Body of pancreas (tissue), 4 donors: ENCODE data around the gene LAPTM4A. TPM values are rescaled to one million over a fixed set of nuclear protein-coding genes. Genes with fewer than 3 reads are reported as not detected.
A peak's percentile ranks its signal among the peaks of the same experiment; 100 is the strongest.

Experiments
- ATAC-seq: fragments of 150-250 bp; one replicate; pipeline ENCODE4 v1.9.1; 2016
- DNase-seq, 4 donors: peaks; one replicate each; pipeline ENCODE4 v3.0.0-alpha.2; 2019
- H3K27ac ChIP-seq, 4 donors: fragments of 200-600 bp; sonication (generic); 1 replicate in 3 of 4; 2 replicates in 1 of 4; pipeline versions ENCODE4 v1.5.1 to v1.6.1; 2016 to 2019; ENCODE audit warnings: mild to moderate bottlenecking in 1 of 4, mixed read lengths in 1 of 4, moderate library complexity in 1 of 4
- H3K27me3 ChIP-seq, 2 donors: fragments of 200-600 bp; sonication (generic); one replicate each; pipeline ENCODE4 v1.6.0; 2016; ENCODE audit warnings: mild to moderate bottlenecking in 1 of 2
- H3K36me3 ChIP-seq, 2 donors: fragments of 200-600 bp; sonication (generic); replicated peaks in 1 of 2; 2 replicates each; pipeline ENCODE4 v1.5.1; 2016; ENCODE audit warnings: low read depth in 2 of 2; ENCODE audit not compliant: insufficient read depth in 1 of 2
- H3K4me1 ChIP-seq: fragments of 200-600 bp; sonication (generic); one replicate; pipeline ENCODE4 v1.6.0; 2016
- H3K4me3 ChIP-seq, 2 donors: fragments of 200-600 bp; sonication (generic); 1 replicate in 1 of 2; 2 replicates in 1 of 2; pipeline ENCODE4 v1.5.1; 2016 to 2019
- H3K9me3 ChIP-seq, 3 donors: fragments of 200-600 bp; sonication (generic); 1 replicate in 2 of 3; 2 replicates in 1 of 3; pipeline ENCODE4 v1.5.1; 2016
- CTCF ChIP-seq, 7 experiments: fragments of 450-650 bp in 4 of 7; fragments of 200-600 bp in 3 of 7; sonication (generic) in 3 of 7; IDR thresholded peaks; one replicate each; pipeline ENCODE4 v1.5.1; 2016 to 2019; ENCODE audit warnings: antibody characterized with exemption in 7 of 7
- POLR2A ChIP-seq, 3 donors: fragments of 450-650 bp; IDR thresholded peaks; one replicate each; pipeline ENCODE4 v1.6.1; 2016; ENCODE audit warnings: antibody characterized with exemption in 3 of 3, mild to moderate bottlenecking in 2 of 3
- WGBS, 2 donors: methylation state at CpG; one replicate each; pipeline ENCODE4 v1.1.5; 2017; 5-methylcytosine and 5-hydroxymethylcytosine counted together
- intact Hi-C: fragments of 100-400 bp; cut with DNase I; formaldehyde crosslinking; loops from one replicate; pipeline ENCODE4 v1.15.1; 2023
- total RNA-seq, 2 donors: library from RNA; depleted of rRNA; stranded (reverse); fragments of >200 nt; gene quantifications; one replicate each; pipeline ENCODE4 v1.1.0, GENCODE V29; 2016

LAPTM4A gene
- total RNA-seq, 2 donors from 2014 or later = 39.9 to 100 TPM

- Histone ChIP-seq H3K36me3 (no peaks in the 10 kb centered on the region), H3K4me1 (peaks cover 33% of the 10 kb centered on the region), H3K4me3 (no peak overlapping the region), H3K27ac (peak overlapping the region; percentile 53 to 71 (median 59)), H3K9me3 (no peaks in the 10 kb centered on the region), H3K27me3 (no peaks in the 10 kb centered on the region)
- ATAC-seq = peak; percentile 65
- intact Hi-C loops = no loop called here
- WGBS, 2 donors = 39 to 43% methylated on average over 14 of the region's 14 CpGs
- TF ChIP-seq CTCF (IDR thresholded peaks at IDR 0.05) (no peak), POLR2A (IDR thresholded peaks at IDR 0.05) (peak in 1 of 3 donors; percentile 17)
- DNase-seq = peak in 3 of 4 donors; percentile 40 to 58 (median 50)
Observed at GRCh38 chr2:20071397-20072383, 20.3 kb upstream of the LAPTM4A start.

GRCh38 chr2:20069756-20070155 is 18.3 kb upstream of the LAPTM4A start:
- TF ChIP-seq POLR2A (IDR thresholded peaks at IDR 0.05) = no peak
- no peak for TF ChIP-seq CTCF (IDR thresholded peaks at IDR 0.05)
- intact Hi-C loops = no loop called here
- Histone ChIP-seq H3K27ac (no peak overlapping the region), H3K4me1 (peaks cover 38% of the 10 kb centered on the region), H3K27me3 (no peaks in the 10 kb centered on the region), H3K36me3 (no peaks in the 10 kb centered on the region), H3K9me3 (no peaks in the 10 kb centered on the region), H3K4me3 (no peak overlapping the region)
- no peak for DNase-seq
- ATAC-seq = no peak

- no peak overlapping the region for H3K4me3 ChIP-seq
- TF ChIP-seq CTCF (IDR thresholded peaks at IDR 0.05) (no peak), POLR2A (IDR thresholded peaks at IDR 0.05) (no peak)
- no peaks in the 10 kb centered on the region for H3K9me3 ChIP-seq
- H3K4me1 ChIP-seq = peaks cover 24% of the 10 kb centered on the region
- no peaks in the 10 kb centered on the region for H3K36me3 ChIP-seq
- no peaks in the 10 kb centered on the region for H3K27me3 ChIP-seq
- intact Hi-C loops = no loop called here
- DNase-seq (no peak), ATAC-seq (no peak)
- 92 to 96% methylated on average over 3 of the region's 3 CpGs for WGBS, 2 donors
- no peak overlapping the region for H3K27ac ChIP-seq
Observed at GRCh38 chr2:20067992-20068584, 16.7 kb upstream of the LAPTM4A start.

- peaks cover 6% of the 10 kb centered on the region for H3K4me1 ChIP-seq
- 58 to 70% methylated on average over 6 of the region's 6 CpGs for WGBS, 2 donors
- no peak overlapping the region for H3K27ac ChIP-seq
- intact Hi-C loops = no loop called here
- ATAC-seq (peak; percentile 40), DNase-seq (peak; percentile 38 to 73 (median 52))
- H3K9me3 ChIP-seq = no peaks in the 10 kb centered on the region
- no peaks in the 10 kb centered on the region for H3K36me3 ChIP-seq
- TF ChIP-seq POLR2A (IDR thresholded peaks at IDR 0.05) = no peak
- no peak for TF ChIP-seq CTCF (IDR thresholded peaks at IDR 0.05)
- H3K27me3 ChIP-seq = no peaks in the 10 kb centered on the region
- H3K4me3 ChIP-seq = no peak overlapping the region
Observed at GRCh38 chr2:20065885-20066602, 14.6 kb upstream of the LAPTM4A start.
